NCI-H1105 (cell line): Measurements from ENCODE around the gene ZNF280D.

ENCODE experiments used
- DNase-seq: peaks from one replicate; lab custom pipeline; 2025; lab: John Stamatoyannopoulos, UW

Gene ZNF280D

DNA sequence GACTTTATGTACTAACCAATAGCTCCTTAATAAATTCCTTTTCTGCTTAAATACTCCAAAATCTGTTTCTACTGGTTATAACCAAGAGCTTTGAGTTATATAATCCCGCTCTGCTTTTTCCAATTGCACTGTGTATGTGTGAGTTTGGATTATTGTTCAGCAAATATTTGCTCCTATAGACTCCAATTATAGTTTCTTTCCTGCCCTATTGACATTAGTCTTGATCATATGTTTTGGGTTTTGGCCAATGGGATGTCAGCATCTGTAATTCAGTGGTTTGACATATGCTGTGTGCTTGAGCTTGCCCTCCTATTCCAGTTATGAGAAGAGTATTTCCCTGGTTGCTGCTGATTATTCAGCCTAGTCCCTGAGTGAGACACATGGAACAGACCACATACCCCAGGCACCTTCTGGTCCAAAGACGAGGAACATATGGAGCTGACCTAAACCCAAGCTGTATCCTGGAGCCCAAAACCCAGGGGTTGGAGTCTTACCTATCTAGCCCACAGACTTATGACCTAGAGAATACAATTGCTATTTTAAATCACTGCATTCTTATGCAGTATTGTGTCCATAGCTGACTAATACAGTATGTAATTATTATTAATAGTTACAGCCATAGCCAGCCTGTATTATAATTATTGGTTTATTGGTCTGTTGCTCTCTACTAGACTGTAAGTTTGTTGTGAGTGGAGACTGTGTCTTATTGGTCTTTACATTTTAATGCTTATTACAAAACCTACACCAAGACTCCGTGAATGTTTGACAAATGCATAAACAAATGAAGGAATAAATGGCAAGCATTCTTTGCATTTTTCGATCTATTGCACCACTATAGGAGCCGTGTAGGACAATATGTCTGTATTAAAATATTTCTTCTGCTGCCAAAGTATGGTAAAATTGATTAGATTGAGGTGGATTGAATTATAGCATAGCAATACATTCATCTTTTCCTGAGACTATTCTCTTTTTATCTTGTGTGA lies 11.7 kb upstream of the ZNF280D start:
- no peak for DNase-seq

DNA sequence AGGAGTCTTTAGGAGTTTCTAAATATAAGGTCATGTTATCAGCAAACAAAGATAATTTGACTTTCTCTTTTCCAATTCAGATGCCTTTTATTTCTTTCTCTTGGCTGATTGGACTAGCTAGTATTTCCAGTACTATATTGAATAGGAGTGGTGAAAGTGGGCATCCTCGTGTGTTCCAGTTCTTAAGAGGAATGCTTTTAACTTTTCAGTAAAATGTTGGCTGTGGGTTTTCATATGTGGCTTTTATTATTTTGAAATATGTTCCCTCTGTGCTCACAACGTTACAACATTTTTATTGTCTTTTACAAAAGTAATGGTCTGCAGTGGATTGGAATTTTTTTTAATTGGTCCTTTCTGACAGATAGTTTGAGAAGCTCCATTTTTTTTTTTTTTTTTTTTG lies 8.2 kb upstream of the ZNF280D start:
- no peak for DNase-seq

DNA sequence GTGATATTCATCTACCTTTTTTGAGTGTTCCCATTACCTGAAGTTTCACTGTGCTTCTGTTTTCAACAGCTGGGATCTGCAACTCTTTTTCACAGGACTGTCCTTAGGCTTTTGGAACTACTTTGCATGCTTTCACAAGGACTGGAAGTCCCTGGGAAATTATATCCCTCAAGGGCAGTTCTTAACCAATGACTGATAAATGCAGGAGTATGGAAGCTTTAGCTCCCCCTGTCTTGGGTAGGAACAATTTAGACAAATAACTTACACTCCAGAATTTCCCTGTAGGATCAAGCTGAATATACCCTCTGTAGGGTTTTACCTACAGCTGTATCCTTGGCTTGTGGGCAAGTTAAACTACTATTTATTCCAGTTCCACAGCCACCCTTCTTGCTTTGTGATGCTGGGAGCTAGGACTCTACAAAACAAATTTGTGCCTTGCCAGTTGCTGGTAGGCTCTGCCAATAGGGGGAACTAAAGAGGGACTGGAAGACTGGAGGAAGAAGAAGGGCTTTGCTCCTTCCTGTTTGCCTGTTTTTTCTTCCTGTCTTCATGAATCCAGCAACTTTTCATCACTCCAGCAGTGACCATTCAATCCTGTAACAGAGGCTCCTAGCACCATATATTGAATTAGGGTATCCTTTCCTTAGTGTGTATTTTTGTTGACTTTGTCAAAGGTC lies 6.8 kb upstream of the ZNF280D start:
- no peak for DNase-seq

DNA sequence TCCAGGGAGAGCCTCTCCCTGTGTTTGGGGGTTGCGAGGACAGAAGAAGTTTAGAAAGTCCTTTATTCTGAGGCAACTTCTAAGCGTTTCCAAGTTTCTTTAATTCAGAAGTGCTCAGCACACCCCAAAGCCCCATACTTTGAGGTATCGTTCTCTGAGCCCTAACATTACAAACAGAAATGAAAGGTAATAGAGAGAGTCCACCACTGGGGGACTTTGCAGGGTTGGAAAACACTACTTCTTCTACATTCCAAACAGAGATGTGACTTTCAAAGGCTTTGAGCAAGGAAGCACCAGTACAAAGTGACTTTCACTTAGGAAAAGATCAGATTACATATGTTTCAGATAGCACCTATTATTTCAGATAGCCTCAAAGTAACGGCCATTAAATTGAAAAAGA lies 6.2 kb upstream of the ZNF280D start:
- no peak for DNase-seq

DNA sequence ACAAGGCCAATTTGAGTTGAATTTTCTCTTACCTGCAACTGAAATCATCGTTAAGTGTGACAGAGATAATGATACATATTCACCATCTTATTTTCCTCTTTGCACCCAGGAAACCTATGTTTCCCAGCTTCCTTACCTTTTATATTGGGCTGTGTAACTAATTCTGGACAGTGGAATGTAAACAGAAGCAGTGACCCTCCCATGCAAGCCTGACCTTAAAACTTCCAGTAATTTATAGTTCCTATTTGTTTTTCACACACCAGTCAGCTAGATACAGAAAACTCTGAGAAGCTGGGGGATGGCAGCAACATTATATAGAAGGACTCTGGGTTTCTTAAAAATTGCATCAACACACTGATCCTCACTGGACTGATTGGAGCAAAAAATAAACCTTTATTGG lies 4.5 kb upstream of the ZNF280D start:
- no peak for DNase-seq

DNA sequence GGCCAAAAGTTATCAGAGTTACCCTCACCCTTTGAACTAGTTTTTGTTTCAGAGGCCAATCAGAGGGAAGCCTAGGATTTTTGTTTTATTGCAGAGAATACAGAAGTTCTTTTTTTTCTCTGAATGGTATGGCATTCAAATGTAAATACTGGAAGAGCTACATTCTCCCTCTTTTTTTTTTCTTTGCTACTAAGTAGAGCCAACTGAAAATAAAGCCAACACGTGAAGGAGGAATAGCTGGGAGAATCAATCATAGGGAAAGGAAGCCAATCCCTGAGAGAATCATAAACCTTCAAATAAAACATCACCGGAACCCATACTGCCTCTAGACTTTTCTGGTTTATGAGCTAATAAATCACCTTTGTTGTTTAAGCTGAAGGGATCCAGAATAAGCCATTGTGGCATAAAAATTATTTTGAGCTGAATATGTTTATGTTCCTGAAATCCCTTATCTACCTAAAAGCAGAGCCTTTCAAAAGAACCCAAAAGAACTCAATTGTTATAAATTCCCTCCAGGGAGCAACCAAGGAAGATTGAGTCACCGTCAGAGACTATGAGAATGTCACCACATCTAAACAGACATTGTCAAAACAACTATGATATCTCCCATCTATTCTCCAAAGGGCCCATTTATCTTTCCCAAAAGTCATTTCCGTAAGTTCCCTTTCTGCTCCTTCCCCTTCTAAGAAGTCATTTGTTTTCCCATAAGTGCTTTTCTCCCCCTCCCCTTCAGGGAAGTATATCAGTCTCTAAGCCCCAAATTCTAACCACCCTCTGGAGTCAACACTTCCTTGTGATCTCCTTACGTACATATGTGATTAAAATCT lies 3.8 kb upstream of the ZNF280D start:
- no peak for DNase-seq

DNA sequence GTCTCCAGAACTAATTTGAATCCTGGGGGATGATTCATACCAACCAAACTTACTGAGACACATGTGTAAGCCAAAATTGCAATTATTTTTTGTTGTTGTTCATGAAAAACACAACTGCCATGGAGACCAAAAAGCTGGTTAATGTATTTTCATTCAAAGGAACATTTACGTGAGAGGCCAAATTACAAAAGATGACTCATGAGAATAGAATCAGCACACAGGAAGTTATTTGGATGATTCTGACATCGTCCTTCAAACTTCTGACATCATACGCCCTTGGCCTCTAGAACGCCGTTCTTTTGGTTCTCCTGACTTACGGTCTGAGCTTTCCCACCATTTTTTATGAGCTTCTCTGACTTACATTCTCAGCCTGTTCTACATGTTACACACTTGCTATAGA lies 3.0 kb upstream of the ZNF280D start:
- DNase-seq = no peak

DNA sequence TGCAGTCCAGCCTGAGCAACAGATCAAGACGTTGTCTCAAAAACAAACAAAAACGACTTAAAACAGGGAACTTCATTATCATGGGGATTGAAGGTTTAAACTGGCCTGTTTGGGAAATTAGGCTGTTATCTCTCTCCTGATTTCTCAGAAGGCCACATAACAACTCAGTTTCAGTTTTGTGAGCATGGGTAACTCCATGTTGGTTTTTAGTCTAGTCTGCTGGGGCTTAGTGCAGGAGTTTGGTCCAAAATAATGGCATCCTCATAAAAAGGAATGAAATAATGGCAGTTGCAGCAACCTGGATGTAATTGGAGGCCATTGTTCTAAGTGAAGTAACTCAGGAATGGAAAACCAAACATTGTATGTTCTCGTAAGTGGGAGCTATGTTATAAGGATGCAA lies 2.3 kb upstream of the ZNF280D start:
- no peak for DNase-seq

DNA sequence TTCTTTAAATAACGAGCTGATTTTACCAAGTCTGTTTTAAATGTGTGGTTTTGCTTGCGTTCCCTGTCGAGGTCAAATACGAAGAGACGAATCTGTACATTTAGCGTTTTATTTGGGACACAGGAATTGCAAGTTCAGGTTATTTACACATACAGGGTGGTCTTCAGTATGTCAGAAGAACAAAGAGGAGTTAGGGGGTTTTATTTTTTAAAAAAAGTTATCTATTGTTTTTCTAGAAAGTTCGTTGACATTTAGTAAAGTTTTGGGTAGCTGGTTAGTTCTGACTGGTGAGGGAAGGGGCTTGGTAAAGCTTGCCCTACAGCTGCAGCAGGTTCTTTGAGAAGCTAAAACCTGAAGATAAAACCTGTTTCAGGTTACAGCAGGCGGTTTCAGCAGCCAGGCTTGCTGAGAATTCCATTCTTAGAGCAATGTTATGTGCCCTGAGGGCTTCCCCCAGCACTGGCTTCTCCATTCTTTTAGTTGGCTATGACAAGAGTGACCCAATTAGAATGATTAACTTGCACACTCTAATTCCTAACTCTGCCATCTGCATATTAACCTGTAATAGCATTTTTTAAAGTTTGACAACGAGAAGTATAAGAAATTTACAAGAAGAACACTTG lies 815 bp upstream of the ZNF280D start:
- no peak for DNase-seq

DNA sequence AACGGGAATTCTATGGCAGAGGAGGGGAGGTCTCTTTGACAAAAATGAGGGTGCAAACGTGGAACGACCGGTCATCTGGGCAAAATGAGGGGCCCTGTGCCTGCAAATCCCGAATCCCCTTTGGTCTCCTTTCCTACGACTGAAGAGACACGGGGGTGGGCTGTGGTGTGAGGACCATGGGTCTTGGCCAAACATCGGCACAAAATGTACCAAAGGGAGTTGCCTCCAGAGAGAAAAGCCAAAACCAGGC lies 498 bp downstream of the ZNF280D start:
- no peak for DNase-seq

DNA sequence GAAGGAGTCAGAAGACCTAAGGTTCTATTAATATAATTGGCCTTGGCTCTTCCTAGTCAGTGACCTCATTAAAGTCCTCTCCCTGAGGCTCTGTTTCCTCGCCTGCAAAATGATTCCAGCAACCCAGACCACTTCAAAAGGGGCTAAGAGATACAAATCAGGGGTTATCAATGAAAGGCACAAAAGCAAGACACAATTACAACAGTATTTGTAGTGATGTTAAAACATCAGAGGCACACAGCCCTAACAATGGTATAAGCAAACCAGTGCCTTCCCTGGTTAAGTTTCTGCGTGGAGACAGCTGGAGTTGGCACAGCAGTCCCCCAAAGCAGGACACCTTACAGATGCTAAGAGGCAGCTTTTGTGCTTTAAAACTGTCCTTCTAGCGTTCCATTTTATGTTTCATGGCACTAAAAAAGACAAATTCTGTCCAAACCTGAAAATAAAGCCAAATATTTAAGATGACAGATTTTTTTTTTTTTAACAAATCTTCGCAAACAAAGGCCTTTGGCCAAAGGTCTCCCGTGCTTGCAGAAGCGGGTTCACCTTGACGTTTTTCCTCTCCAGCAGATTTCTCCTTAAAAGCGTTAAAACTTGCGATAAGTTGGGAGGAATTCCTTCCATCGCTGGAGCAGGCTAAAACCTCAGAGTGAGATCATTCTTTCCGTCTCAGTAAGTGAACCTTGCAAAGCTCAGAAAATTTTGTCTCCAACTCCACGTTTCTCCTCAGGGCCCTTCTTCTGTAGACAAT lies 999 bp downstream of the ZNF280D start:
- no peak for DNase-seq

DNA sequence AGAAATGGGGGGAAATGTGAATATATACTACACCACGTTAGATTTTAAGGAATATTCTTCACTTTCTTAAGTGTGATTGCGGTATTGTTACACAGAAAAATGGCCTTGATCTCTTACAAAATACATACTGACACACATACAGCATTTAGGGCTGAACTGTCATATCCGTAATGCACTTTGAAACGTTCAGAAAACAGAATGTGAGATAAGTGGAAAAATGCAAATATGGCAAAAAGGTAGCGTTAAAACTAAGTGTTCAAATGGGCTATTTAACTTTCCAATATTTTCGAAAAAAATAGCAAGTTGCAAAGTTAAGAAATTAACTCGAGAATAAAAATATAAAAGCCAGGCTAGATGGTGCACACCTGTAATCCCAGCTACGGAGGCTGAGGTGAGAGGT lies 1.8 kb downstream of the ZNF280D start:
- no peak for DNase-seq

DNA sequence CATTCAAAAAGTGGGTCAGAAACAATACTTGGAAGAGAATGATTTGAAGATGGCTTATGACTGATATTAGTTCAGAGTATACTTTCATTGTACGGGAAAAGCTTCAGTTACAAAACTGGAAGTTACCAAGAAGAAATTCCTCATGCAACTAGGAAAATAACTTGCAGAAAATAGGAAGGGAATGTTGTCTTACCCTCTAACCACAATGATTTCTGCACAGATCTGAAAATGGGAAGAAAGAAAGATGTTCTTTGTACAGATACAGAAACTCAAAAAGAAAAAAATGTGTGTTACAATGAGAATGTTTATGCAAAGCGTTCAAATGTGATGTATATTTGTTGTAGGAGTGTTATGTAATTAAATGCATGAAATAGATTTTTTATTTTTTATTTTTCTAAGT lies 3.7 kb downstream of the ZNF280D start:
- no peak for DNase-seq

DNA sequence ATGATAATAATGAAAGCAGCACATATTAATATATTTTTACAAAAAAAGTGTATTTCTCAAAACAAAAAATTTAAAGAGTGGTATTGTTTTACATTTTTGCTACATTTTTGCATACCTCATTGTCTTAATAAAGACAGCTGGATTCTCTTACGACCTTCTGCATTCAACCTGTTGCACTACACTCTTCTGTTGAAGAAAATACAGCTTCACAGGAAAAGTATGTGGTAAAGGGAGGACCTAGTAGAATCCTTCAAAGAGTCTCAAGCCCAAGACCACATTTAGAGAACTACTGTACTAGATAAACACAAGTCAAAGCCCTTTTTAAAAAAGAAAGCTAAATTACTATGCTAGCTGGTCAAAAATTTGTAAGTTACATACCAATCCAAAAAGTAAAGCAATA lies 7.9 kb downstream of the ZNF280D start:
- no peak for DNase-seq

DNA sequence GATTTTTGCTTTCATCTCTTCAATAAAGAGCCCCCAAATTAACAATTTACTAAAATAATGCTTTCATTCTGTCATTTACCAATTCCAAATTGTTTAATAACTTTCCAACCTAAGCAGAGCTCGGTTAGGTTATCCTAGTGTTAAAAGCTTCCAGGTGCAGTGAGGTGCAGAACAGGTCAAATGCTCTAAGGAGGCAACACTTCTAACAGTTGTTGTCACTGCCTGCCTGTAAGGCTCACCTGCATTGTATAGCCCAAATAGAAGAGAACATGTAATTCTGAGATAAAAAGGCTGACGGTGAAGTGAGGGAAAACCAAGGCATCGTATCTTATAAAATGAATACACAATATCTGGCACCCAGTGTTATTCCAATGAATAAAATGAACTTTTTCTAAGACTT lies 9.1 kb downstream of the ZNF280D start:
- no peak for DNase-seq

DNA sequence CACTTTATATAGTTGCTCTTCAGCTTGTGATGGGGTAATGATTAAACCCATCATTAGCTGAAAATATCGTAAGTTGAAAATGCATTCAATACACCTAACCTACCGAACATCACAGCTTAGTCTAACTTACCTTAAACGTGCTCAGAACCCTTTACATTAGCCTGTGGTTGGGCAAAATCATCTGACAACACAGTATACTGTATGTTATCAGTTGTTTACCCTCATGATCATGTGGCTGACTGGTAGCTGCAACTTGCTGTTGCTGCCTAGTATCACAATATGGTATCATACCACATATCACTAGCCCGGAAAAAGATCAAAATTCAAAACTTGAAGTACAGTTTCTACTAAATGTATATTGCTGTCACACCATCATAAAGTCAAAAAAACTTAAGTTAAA lies 9.5 kb downstream of the ZNF280D start:
- DNase-seq = no peak

DNA sequence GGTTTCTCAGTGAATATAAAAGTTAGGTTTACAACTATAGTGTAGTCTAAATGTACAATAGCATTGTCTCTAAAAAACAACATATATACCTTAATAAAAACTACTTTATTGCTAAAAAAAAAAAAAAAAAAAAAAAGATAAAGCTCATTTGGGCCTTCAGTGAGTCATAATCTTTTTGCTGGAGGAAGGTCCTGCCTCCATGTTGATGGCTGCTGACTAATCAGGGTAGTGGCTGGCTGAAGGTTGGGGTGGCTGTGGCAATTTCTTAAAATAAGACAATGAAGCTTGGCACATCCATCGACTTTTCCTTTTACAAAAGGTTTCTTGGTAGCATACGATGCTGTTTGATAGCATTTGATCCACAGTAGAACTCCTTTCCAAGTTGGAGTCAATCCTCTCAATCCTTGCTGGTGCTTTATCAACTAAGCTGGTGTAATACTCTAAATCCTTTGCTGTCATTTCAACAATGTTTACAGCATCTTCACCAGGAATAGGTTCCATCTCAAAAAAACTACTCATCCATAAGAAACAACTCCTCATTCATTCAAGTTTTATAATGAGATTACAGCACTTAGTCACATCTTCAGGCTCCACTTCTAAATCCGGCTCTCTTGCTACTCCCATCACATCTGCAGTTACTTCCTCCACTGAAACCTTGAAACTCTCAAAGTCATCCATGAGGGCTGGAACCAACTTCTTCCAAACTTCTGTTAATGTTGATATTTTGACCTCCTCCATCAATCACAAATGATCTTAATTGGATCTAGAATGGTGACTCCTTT lies 13.3 kb downstream of the ZNF280D start:
- DNase-seq = no peak

DNA sequence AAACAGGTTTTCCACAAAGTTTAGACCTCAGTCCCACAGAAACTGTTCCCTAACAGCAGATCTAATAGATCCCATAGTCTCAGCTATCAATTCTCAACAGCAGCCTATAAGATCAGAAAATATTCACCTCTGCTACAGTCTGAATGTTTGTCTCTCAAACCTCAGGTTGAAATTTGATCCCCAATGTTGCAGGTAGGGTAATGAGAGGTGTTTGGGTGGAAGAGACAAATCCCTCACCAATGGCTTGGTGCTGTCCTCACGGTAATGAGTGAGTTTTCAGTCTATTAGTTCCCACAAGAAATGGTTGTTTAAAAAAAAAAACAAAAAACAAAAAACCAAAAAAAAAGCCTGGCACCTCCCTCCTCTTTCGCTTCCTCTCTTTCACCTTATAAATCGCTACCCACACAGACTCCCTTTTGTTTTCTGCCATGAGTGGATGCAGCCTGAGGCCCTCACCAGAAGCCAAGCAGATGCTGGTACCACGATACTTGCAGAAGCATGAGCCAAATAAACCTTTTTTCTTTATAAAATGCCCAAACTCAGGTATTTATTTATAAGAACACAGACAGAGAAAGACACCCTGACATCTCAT lies 14.2 kb downstream of the ZNF280D start:
- DNase-seq = no peak

DNA sequence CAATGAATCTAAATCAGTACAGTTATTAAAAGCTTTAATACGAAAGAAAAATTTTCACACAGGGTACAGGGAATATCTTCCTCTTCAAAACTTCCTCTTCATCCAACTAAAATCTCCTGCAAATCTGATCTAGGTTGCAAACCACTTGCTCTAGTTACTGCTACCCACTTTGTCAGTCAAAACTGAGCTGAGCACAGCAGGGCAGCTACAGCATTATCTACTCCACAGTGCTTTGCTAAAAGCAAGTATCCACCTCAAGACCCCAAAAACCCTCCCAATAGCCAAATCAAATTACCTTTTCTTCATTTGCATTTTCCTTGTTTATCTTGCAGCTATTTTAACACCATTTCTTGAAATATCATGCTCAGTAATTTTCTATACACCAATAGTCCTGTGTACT lies 14.7 kb downstream of the ZNF280D start:
- no peak for DNase-seq

DNA sequence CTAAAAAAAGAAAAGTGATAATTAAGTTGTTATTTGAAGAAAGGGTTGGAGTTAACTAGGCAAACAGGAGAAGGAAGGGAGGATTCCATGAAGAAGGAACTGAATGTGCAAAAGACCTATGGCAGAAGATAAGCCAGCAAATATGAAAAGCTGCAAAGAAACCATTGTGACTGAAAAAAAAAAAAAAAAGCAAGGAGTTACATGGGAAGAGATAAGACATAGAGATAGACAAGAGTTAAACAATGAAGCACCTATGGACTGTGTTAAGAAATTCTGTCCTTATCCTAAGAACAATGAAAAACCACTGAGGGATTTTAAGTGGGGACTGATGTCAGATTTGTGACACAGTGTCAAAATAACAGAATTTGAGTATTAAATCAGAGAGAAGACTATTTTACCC lies 17.0 kb downstream of the ZNF280D start:
- no peak for DNase-seq

DNA sequence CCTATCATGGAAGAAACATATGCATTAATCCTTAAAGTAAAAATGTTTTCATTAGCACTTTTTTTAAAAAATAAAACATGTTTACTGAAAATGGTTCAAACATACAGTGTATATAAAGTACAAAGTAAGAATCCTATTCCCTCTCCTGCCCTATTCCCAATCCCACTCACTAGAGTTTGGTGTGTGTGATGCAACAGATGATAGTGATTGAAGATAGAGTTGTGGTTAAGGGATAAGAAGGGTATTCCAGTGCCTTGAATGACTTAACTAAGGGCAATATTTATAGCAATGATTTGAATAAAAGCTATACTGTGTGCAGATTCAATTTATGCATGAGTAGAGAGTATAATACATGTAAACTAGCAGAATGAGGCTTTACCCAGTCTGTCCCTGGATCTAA lies 18.1 kb downstream of the ZNF280D start:
- no peak for DNase-seq
